Spinal cord (tissue), 10 donors: ENCODE results near the gene SERHL2. TPM values are rescaled to one million over a fixed set of nuclear protein-coding genes. Genes with fewer than 3 reads are reported as not detected.
"Not testable (repeated sequence)": the region's sequence is repeated elsewhere in the genome, so short reads cannot be mapped to it uniquely, and the experiment has no call there.

ENCODE experiments used
- DNase-seq, 6 donors: peaks; one replicate each; pipeline versions ENCODE4 v3.0.0 to v3.0.0-alpha.2; 2013 to 2015; ENCODE audit warnings: low spot score in 6 of 6, low read depth in 4 of 6
- H3K27ac ChIP-seq: one replicate; pipeline ENCODE4 v1.5.1; 2013; ENCODE audit warnings: low read depth, low read length, control low read depth
- H3K27me3 ChIP-seq: one replicate; pipeline ENCODE4 v1.6.1; 2013; ENCODE audit warnings: low read length; ENCODE audit not compliant: control insufficient read depth, insufficient read depth
- H3K36me3 ChIP-seq: one replicate; pipeline ENCODE4 v1.6.1; 2013; ENCODE audit warnings: low read length; ENCODE audit not compliant: control insufficient read depth, insufficient read depth
- H3K4me1 ChIP-seq: one replicate; pipeline ENCODE4 v1.6.1; 2013; ENCODE audit warnings: low read length; ENCODE audit not compliant: control insufficient read depth, insufficient read depth
- H3K4me3 ChIP-seq: one replicate; pipeline ENCODE4 v1.5.1; 2013; ENCODE audit warnings: low read depth, low read length, control low read depth
- H3K9me3 ChIP-seq: one replicate; pipeline ENCODE4 v1.6.1; 2013; ENCODE audit warnings: low read length; ENCODE audit not compliant: control insufficient read depth, insufficient read depth
- WGBS: methylation state at CpG from one replicate; pipeline ENCODE4 v1.1.5; 2013; ENCODE audit warnings: missing lambda C conversion rate; ENCODE audit not compliant: insufficient coverage; 5-methylcytosine and 5-hydroxymethylcytosine counted together
- polyA plus RNA-seq, 2 donors: library from polyadenylated mRNA; unstranded; fragments of 120-200 nt; gene quantifications; one replicate each; pipeline ENCODE4 v1.2.1, GENCODE V29; 2013; ENCODE audit not compliant: insufficient read length in 2 of 2
- total RNA-seq, 2 donors: library from RNA; depleted of rRNA in 1 of 2; stranded (reverse); fragments of 120-200 nt in 1 of 2; fragments of >200 nt in 1 of 2; gene quantifications; one replicate each; pipeline versions ENCODE4 v1.2.3 to v1.2.4, GENCODE V29; 2013 to 2014
- donor health status: healthy.

Gene SERHL2
- total and polyA plus RNA-seq, 4 donors: 2.7 to 12.3 (median 4.5) TPM

- no peaks in the 10 kb centered on the region for H3K36me3 ChIP-seq
- 80% methylated on average over 11 of the region's 11 CpGs for WGBS
- no peak for DNase-seq
Observed at GRCh38 chr22:42549331-42550060, 4.3 kb upstream of the SERHL2 start.

GRCh38 chr22:42552294-42552647, 1.5 kb upstream of the SERHL2 start:
- H3K36me3 ChIP-seq, DNase-seq, H3K4me3 ChIP-seq, H3K27me3 ChIP-seq, H3K9me3 ChIP-seq, H3K27ac ChIP-seq: not testable (repeated sequence)
- H3K4me1 ChIP-seq: peaks cover 16% of the 10 kb centered on the region
- WGBS: no CpG with 5 or more reads among the region's 6 CpGs

More at GRCh38 chr22:42549331-42550060, 4.3 kb upstream of the SERHL2 start:
- no peaks in the 10 kb centered on the region for H3K9me3 ChIP-seq
- no peak overlapping the region for H3K27ac ChIP-seq
- no peaks in the 10 kb centered on the region for H3K27me3 ChIP-seq
- H3K4me3 ChIP-seq: no peak overlapping the region
- H3K4me1 ChIP-seq: peaks cover 16% of the 10 kb centered on the region

GRCh38 chr22:42560381-42560780, 6.6 kb downstream of the SERHL2 start:
- peaks cover 23% of the 10 kb centered on the region for H3K36me3 ChIP-seq
- no peak for DNase-seq
- WGBS: 85% methylated on average over 7 of the region's 8 CpGs
- H3K27me3 ChIP-seq: no peaks in the 10 kb centered on the region
- H3K9me3 ChIP-seq: no peaks in the 10 kb centered on the region
- H3K4me3 ChIP-seq: no peak overlapping the region
- H3K27ac ChIP-seq: no peak overlapping the region
- H3K4me1 ChIP-seq: peaks cover 4% of the 10 kb centered on the region

- WGBS: 68% methylated on average over 6 of the region's 7 CpGs
- Histone ChIP-seq H3K27me3 (no peaks in the 10 kb centered on the region), H3K9me3 (no peaks in the 10 kb centered on the region), H3K4me3 (no peak overlapping the region), H3K27ac (no peak overlapping the region), H3K36me3 (peaks cover 26% of the 10 kb centered on the region), H3K4me1 (peaks cover 4% of the 10 kb centered on the region)
- peak in 2 of 6 donors; percentile 20 to 26 for DNase-seq
Observed at GRCh38 chr22:42560781-42561180, 7.0 kb downstream of the SERHL2 start.

GRCh38 chr22:42561856-42562255, 8.1 kb downstream of the SERHL2 start:
- no peaks in the 10 kb centered on the region for H3K9me3 ChIP-seq
- no peak for DNase-seq
- 78% methylated on average over 5 of the region's 5 CpGs for WGBS
- H3K27ac ChIP-seq: no peak overlapping the region
- H3K36me3 ChIP-seq: peaks cover 31% of the 10 kb centered on the region
- H3K27me3 ChIP-seq: no peaks in the 10 kb centered on the region
- peaks cover 4% of the 10 kb centered on the region for H3K4me1 ChIP-seq
- H3K4me3 ChIP-seq: no peak overlapping the region

GRCh38 chr22:42562279-42562678, 8.5 kb downstream of the SERHL2 start:
- 59% methylated on average over 6 of the region's 8 CpGs for WGBS
- Histone ChIP-seq H3K4me1 (peaks cover 4% of the 10 kb centered on the region), H3K4me3 (no peak overlapping the region), H3K27ac (no peak overlapping the region), H3K36me3 (peaks cover 31% of the 10 kb centered on the region), H3K9me3 (no peaks in the 10 kb centered on the region), H3K27me3 (no peaks in the 10 kb centered on the region)
- no peak for DNase-seq

- Histone ChIP-seq H3K27me3 (no peaks in the 10 kb centered on the region), H3K4me1 (peaks cover 4% of the 10 kb centered on the region), H3K9me3 (no peaks in the 10 kb centered on the region), H3K4me3 (no peak overlapping the region), H3K27ac (no peak overlapping the region), H3K36me3 (peaks cover 31% of the 10 kb centered on the region)
- WGBS: no CpG with 5 or more reads among the region's 2 CpGs
- DNase-seq: no peak
Observed at GRCh38 chr22:42562684-42563083, 8.9 kb downstream of the SERHL2 start.

- WGBS: 90% methylated on average over 3 of the region's 3 CpGs
- not testable (repeated sequence) for H3K4me1 ChIP-seq, H3K4me3 ChIP-seq, DNase-seq, H3K9me3 ChIP-seq, H3K27me3 ChIP-seq, H3K27ac ChIP-seq
- peaks cover 31% of the 10 kb centered on the region for H3K36me3 ChIP-seq
Observed at GRCh38 chr22:42563943-42564342, 10.2 kb downstream of the SERHL2 start.

GRCh38 chr22:42564699-42565098, 10.9 kb downstream of the SERHL2 start:
- H3K4me3 ChIP-seq: no peak overlapping the region
- H3K27ac ChIP-seq: no peak overlapping the region
- peaks cover 4% of the 10 kb centered on the region for H3K4me1 ChIP-seq
- WGBS: 96% methylated on average over 11 of the region's 17 CpGs
- H3K27me3 ChIP-seq: no peaks in the 10 kb centered on the region
- no peak for DNase-seq
- no peaks in the 10 kb centered on the region for H3K9me3 ChIP-seq
- H3K36me3 ChIP-seq: peaks cover 37% of the 10 kb centered on the region

- Histone ChIP-seq H3K27ac (no peak overlapping the region), H3K4me3 (no peak overlapping the region), H3K4me1 (peaks cover 4% of the 10 kb centered on the region), H3K27me3 (no peaks in the 10 kb centered on the region), H3K9me3 (no peaks in the 10 kb centered on the region), H3K36me3 (peaks cover 42% of the 10 kb centered on the region)
- no peak for DNase-seq
- WGBS: 93% methylated on average over 12 of the region's 12 CpGs
Observed at GRCh38 chr22:42565956-42566355, 12.2 kb downstream of the SERHL2 start.
